ENCODE results near the gene HERPUD1.
"Not testable (repeated sequence)": the region's sequence is repeated elsewhere in the genome, so short reads cannot be mapped to it uniquely, and the experiment has no call there.

The HERPUD1 gene

GRCh38 chr16:56911771-56912571 lies 20.0 kb upstream of the HERPUD1 start:
- DNase-seq, result peak; percentile 75

GRCh38 chr16:56912746-56913708 lies 18.9 kb upstream of the HERPUD1 start:
- no peak for DNase-seq

- no peak for DNase-seq
Measured at GRCh38 chr16:56914896-56915295, 17.0 kb upstream of the HERPUD1 start.

GRCh38 chr16:56915336-56916119 lies 16.4 kb upstream of the HERPUD1 start:
- no peak for DNase-seq

GRCh38 chr16:56916571-56917403 lies 15.2 kb upstream of the HERPUD1 start:
- DNase-seq, result peak; percentile 53

DNA sequence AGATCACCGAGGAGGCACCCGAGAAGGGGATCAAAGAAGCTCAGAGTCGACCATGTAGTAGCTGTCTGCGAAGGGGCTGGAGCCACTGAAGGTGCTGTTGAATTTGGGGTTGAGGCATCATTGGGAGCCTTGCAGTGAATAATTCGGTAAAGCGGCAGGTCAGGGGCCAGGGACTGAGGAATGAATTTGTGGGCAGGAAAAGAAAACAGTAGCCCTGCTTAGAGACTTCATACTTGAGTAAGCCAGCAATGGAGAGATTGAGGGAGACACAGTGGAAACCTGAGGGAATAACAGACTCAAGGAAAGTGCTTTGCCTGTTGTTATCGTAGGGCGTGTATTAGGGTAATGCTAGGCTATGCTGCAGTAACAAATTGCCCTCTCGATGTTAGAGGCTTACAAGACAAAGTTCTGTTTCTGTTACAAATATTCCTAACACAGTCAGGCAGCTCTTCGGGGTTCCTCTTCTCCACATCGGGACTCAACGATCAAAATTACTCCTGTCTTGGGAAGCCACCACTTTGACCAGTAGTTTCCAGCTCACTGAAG lies 13.4 kb upstream of the HERPUD1 start:
- DNase-seq, result no peak

DNA sequence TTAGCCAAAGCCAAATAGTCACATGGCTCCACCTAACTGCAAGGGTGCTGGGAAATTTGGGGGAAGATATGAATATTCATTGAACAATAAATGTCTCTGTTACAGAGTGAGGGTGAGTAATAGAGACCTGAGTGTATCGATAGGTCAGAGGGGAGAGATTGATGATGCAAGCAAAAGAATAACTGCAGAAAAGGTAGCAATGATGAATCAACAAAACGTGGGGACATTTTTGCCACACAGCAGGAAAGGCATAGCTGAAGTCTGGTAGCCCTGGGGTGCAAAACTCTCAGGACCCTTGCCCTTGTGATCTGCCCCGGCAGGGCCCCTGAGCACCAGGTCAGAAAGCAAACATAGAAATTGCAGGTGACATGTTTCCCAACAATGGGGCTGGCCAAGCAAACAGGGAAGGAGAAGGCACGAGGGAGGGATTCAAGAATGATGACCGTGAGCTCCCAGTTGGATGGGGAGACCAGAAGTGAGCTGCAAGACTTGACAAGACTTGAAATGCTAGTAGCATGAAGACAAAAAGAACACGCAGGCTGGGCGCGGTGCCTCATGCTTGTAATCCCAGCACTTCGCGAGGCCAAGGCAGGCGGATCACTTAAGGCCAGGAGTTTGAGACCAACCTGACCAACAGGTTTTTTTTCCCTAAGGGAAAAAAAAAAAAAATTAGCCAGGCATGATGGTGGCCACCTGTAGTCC lies 12.7 kb upstream of the HERPUD1 start:
- DNase-seq, result no peak

DNA sequence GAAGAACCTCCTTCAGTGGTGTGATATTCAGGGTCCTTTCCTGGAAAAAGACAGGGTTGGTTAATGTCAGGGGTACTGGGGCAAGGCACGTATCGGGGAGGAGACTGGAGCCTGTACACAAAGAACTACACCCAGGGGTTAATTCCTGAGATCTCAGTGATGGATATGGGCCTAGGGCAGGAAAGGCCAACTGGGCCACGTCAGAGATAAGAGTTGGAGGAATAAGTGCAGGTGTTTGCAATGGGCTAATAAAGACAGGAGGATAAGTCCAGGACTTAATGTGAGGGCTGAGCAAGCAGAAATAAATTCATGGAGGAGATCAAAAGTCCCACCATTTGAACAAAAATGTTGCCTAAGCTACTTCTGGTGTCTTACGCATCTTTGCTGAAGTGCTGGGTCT lies 10.4 kb upstream of the HERPUD1 start:
- DNase-seq, result no peak

DNA sequence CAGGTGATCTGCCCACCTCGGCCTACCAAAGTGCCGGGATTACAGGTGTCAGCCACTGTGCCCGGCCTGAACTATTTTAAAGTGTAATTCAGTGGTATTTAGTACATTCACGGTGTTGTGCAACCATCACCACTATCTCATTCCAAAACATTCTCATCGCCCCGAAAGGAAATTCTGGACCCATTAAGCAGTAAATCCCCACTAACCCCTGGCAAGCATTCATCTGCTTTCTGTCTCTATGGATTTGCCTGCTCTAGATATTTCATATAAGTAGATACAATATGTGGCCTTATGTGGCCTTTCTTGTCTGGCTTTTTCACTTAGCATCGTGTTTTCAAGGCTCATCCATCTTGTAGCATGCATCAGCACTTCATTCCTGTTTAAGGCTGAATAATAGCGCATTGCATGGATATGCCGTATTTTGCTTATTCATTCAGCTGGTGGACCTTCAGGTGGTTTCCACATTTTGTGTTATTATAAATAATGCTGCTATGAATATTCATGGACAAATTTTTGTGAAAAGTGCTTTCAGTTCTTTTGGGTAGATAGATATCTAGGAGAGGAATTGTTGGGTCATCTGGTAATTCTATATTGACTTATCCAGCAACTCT lies 8.4 kb upstream of the HERPUD1 start:
- no peak for DNase-seq

- DNase-seq, result no peak
Measured at GRCh38 chr16:56927471-56927870, 4.5 kb upstream of the HERPUD1 start.

- no peak for DNase-seq
Measured at GRCh38 chr16:56929639-56930038, 2.3 kb upstream of the HERPUD1 start.

DNA sequence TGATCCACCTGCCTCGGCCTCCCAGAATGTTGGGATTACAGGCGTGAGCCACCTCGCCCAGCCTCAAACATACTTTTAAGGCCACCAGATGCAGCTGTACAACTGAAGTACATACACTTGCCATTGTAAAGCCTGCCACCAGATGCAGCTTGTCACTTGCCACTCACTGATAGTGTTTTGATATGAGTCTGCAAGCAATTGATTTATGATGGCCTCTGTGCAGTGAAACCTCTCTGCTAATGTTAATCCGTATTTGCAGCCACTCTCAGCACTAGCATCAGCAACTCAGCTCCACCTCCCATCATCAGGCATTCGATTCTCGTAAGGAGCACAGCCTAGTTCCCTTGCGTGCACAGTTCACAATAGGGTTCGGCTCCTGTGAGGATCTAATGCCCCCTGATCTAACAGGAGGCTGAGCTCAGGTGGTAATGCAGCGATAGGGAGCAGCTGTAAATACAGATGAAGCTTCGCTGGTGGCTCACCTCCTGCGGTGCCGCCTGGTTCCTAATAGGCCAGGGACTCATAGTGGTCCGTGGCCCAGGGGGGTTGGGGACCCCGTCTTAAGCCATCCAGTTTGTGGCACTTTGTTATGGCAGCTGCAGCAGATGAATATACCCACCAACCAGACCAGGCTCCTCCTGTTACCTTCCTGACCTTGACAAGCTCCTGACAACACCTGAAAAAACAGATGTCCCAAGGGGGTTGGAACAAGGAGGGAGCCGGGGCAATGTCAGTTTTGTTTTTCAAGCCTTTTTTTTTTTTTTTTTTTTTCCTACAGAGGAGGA lies 1.3 kb upstream of the HERPUD1 start:
- no peak for DNase-seq

DNA sequence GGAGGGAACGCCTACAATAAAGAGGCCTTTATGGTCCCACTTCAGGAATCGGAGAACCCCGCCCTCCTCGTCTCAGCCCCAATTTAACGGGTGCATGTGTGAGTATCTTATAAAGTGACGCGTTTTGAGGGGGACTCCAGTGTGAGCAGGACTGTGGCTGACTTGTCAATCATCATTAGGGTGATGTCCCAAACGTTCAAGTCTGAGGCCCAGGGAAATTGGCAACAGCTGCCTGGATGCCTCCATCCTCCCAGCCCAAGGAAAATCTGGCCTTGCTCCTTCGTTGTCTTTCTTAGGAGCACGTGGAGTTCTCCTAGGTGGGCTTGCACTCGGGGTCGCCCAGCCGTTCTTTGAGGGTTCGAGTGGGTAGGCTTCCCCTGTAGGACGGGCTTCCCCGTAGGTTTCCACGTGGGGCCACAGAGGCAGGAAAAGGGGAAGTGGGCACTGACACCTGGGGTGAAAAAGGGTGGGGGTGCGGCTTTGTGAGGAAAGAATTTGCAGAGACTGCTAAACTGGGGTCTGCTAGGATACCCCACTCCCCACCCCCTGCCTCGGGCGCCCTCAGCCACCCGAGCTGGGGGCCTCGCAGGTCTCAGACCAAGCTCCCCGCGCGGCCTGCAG lies 561 bp upstream of the HERPUD1 start:
- DNase-seq, result peak; percentile 57

- peak; percentile 72 for DNase-seq
Measured at GRCh38 chr16:56932721-56933619, 1.0 kb downstream of the HERPUD1 start.

DNA sequence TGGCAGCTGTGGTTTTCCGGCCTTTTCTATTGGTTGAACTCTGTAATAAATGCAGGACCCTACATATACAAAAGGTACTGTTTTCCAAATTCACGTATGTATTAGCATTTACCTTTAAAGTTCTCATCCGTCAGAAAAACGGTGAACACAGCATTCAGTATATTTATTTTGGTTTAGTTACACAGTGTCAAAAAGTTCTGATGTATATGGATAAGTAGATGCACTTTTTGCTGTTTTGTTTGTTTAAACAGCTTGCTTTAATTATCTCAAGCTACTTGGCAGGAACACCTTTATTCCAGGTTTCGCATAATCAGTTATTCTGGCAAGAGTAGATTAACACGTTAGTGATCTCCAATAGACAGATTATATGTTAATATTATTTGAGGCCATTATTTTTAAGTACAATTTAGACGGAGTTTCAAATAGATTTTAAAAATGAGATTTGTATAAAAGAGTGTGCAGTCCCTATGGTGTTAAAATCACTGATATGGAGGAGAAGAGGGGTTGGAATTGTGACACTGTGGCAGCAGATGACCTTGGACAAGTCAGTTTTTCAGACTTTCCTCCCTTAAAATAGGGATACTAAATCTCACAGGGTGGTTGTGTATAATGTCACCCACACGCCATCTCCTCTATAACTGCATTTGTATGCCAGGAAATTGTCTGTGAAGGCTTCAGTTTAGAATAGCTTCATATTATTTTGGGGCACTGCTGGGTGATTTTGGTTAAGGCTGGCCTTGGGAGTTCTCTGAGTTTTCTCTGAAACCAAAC lies 2.1 kb downstream of the HERPUD1 start:
- no peak for DNase-seq

- DNase-seq, result not testable (repeated sequence)
Measured at GRCh38 chr16:56934599-56935145, 2.7 kb downstream of the HERPUD1 start.

DNA sequence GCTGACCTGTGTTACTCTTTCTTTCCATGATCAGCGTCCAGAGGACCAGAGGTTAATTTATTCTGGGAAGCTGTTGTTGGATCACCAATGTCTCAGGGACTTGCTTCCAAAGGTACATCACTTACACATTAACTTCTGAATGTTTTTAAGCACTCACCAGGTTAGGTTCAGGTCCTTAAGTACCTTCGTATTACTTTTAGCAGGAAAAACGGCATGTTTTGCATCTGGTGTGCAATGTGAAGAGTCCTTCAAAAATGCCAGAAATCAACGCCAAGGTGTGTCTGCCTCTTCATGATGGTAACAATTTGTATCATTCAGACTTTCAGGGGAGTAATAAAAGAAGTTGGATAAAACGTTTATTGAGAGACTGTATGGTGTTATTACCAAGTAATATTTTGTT lies 3.3 kb downstream of the HERPUD1 start:
- no peak for DNase-seq

Data from CD4-positive, alpha-beta T cell treated with Interleukin-15 for 1 hour (primary cell).